Measurements from ENCODE around the gene MYO3B.

The MYO3B gene

GRCh38 chr2:170202437-170202836 is 24.5 kb downstream of the MYO3B start:
- POLR2A ChIA-PET, result no interaction called here
- H3K27ac ChIP-seq (ENCODE audit: extremely low read depth, low read depth, low read length), result no peak overlapping the region
- H3K4me3 ChIP-seq (ENCODE audit: low read depth, low read length), result no peak overlapping the region
- no peaks in the 10 kb centered on the region for H3K9me3 ChIP-seq (ENCODE audit: control insufficient read depth, insufficient read depth, low read depth, low read length)
- H3K4me1 ChIP-seq (ENCODE audit: control insufficient read depth, insufficient read depth, low read length), result no peaks in the 10 kb centered on the region
- CTCF ChIA-PET, result interaction anchor here (0.8 to 1.1 kb wide), 2 partner anchors 15 to 33 kb away, joined by 3 read pairs; no protein-coding TSS in a partner anchor
- TF ChIP-seq HOXA7 (CRISPR knock-in tag; IDR thresholded peaks at IDR 0.05; ENCODE audit: borderline replicate concordance) (no peak), ZNF624 (tag by site-specific recombination; IDR thresholded peaks at IDR 0.05) (no peak), TCF7L2 (IDR thresholded peaks at IDR 0.05; ENCODE audit: borderline replicate concordance, low read depth, low read length) (no peak), KLF7 (tag by site-specific recombination; IDR thresholded peaks at IDR 0.05; ENCODE audit: borderline replicate concordance) (no peak), ZNF514 (tag by site-specific recombination; IDR thresholded peaks at IDR 0.05) (no peak), CTCF (tag by site-specific recombination; IDR thresholded peaks at IDR 0.05) (no peak), ZNF660 (tag by site-specific recombination; IDR thresholded peaks at IDR 0.05) (no peak)
- H3K36me3 ChIP-seq (ENCODE audit: control insufficient read depth in 2 of 2, insufficient read depth in 1 of 2, low read length in 2 of 2), result no peaks in the 10 kb centered on the region

GRCh38 chr2:170204298-170204951 is 26.5 kb downstream of the MYO3B start:
- Histone ChIP-seq H3K36me3 (ENCODE audit: control insufficient read depth in 2 of 2, insufficient read depth in 1 of 2, low read length in 2 of 2) (no peaks in the 10 kb centered on the region), H3K9me3 (ENCODE audit: control insufficient read depth, insufficient read depth, low read depth, low read length) (no peaks in the 10 kb centered on the region), H3K4me3 (ENCODE audit: low read depth, low read length) (no peak overlapping the region), H3K27ac (ENCODE audit: extremely low read depth, low read depth, low read length) (no peak overlapping the region), H3K4me1 (ENCODE audit: control insufficient read depth, insufficient read depth, low read length) (no peaks in the 10 kb centered on the region)
- ChIA-PET CTCF (no interaction called here), POLR2A (no interaction called here)
- no peak for TF ChIP-seq ZNF398 (tag by site-specific recombination; IDR thresholded peaks at IDR 0.05)
- TF ChIP-seq KLF1 (tag by site-specific recombination; IDR thresholded peaks at IDR 0.05), result no peak

GRCh38 chr2:170206246-170206645 is 28.3 kb downstream of the MYO3B start:
- Histone ChIP-seq H3K9me3 (ENCODE audit: control insufficient read depth, insufficient read depth, low read depth, low read length) (no peaks in the 10 kb centered on the region), H3K36me3 (ENCODE audit: control insufficient read depth in 2 of 2, insufficient read depth in 1 of 2, low read length in 2 of 2) (no peaks in the 10 kb centered on the region), H3K4me1 (ENCODE audit: control insufficient read depth, insufficient read depth, low read length) (no peaks in the 10 kb centered on the region), H3K27ac (ENCODE audit: extremely low read depth, low read depth, low read length) (no peak overlapping the region), H3K4me3 (ENCODE audit: low read depth, low read length) (no peak overlapping the region)
- POLR2A ChIA-PET, result no interaction called here
- CTCF ChIA-PET, result no interaction called here
- TF ChIP-seq ZNF530 (tag by site-specific recombination; IDR thresholded peaks at IDR 0.05; ENCODE audit: low read depth) (no peak), ZBTB1 (tag by site-specific recombination; IDR thresholded peaks at IDR 0.05) (no peak), ZBTB6 (tag by site-specific recombination; IDR thresholded peaks at IDR 0.05) (no peak), ZNF549 (tag by site-specific recombination; IDR thresholded peaks at IDR 0.05) (no peak), KLF9 (tag by site-specific recombination; IDR thresholded peaks at IDR 0.05; ENCODE audit: low read depth) (no peak), PRDM10 (tag by site-specific recombination; IDR thresholded peaks at IDR 0.05) (no peak), TRIM28 (IDR thresholded peaks at IDR 0.05; ENCODE audit: borderline replicate concordance, low read length) (no peak), SP2 (tag by site-specific recombination; IDR thresholded peaks at IDR 0.05) (no peak), ZNF433 (tag by site-specific recombination; IDR thresholded peaks at IDR 0.05; ENCODE audit: low read depth) (no peak), BCL6B (tag by site-specific recombination; IDR thresholded peaks at IDR 0.05) (no peak), ZNF707 (tag by site-specific recombination; IDR thresholded peaks at IDR 0.05) (no peak)

Measured in HEK293 (cell line).